GM19455 (cell line): ENCODE results near the gene WDR7.
"Not testable (repeated sequence)": the region's sequence is repeated elsewhere in the genome, so short reads cannot be mapped to it uniquely, and the experiment has no call there.

Experiments used
- ATAC-seq: cut with Tn5 transposase; IDR thresholded peaks from one replicate; pipeline ENCODE4 v1.9.1; 2021; ENCODE audit not compliant: unreplicated experiment

WDR7 gene

GRCh38 chr18:56652802-56653201, 1.6 kb downstream of the WDR7 start:
- no peak for ATAC-seq

GRCh38 chr18:56654280-56654679, 3.1 kb downstream of the WDR7 start:
- ATAC-seq = not testable (repeated sequence)

- ATAC-seq = no peak
These were observed 7.1 kb downstream of the WDR7 start for GRCh38 chr18:56658261-56658660.

- ATAC-seq = no peak
These were observed 8.0 kb downstream of the WDR7 start for GRCh38 chr18:56659111-56659510.

- no peak for ATAC-seq
These were observed 9.5 kb downstream of the WDR7 start for GRCh38 chr18:56660655-56661054.

- no peak for ATAC-seq
These were observed 10.4 kb downstream of the WDR7 start for GRCh38 chr18:56661360-56662062.

GRCh38 chr18:56662063-56662408, 10.9 kb downstream of the WDR7 start:
- ATAC-seq = no peak

GRCh38 chr18:56662502-56662901, 11.3 kb downstream of the WDR7 start:
- no peak for ATAC-seq

- ATAC-seq = no peak
These were observed 11.7 kb downstream of the WDR7 start for GRCh38 chr18:56662902-56663301.

- no peak for ATAC-seq
These were observed 21.2 kb downstream of the WDR7 start for GRCh38 chr18:56672391-56672790.

GRCh38 chr18:56672981-56673380, 21.8 kb downstream of the WDR7 start:
- no peak for ATAC-seq

- no peak for ATAC-seq
These were observed 25.5 kb downstream of the WDR7 start for GRCh38 chr18:56676639-56677038.

GRCh38 chr18:56678836-56679565, 27.8 kb downstream of the WDR7 start:
- ATAC-seq = no peak

- no peak for ATAC-seq
These were observed 33.1 kb downstream of the WDR7 start for GRCh38 chr18:56684277-56684676.

GRCh38 chr18:56691530-56691929, 40.4 kb downstream of the WDR7 start:
- no peak for ATAC-seq

- no peak for ATAC-seq
These were observed 45.8 kb downstream of the WDR7 start for GRCh38 chr18:56696966-56697365.

GRCh38 chr18:56702946-56703345, 51.8 kb downstream of the WDR7 start:
- ATAC-seq = no peak

- ATAC-seq = peak; percentile 99
These were observed 58.3 kb downstream of the WDR7 start for GRCh38 chr18:56709463-56709862.

GRCh38 chr18:56711708-56712445, 60.7 kb downstream of the WDR7 start:
- no peak for ATAC-seq

GRCh38 chr18:56712761-56713160, 61.6 kb downstream of the WDR7 start:
- ATAC-seq = no peak

GRCh38 chr18:56715121-56715520, 64.0 kb downstream of the WDR7 start:
- ATAC-seq = no peak

GRCh38 chr18:56716692-56717146, 65.6 kb downstream of the WDR7 start:
- no peak for ATAC-seq
